Stimulated activated naive B cell treated with anti-CD40 and anti-IgM and Interleukin-4, amounts not matched to agents 10 μg/mL and 1 μg/mL and 100 μg/mL, for 72 hours (primary cell): Measurements from ENCODE around the gene IL22.
A peak's percentile ranks its signal among the peaks of the same experiment; 100 is the strongest.

Source experiments
- ATAC-seq, 2 donors: fragments of 150-1000 bp; cut with Tn5 transposase; replicated peaks; 2 replicates each; pipeline ENCODE4 v1.10.0; 2021; ENCODE audit warnings: moderate library complexity in 1 of 2
- DNase-seq: peaks from one replicate; pipeline ENCODE4 v3.0.0; 2021
- H3K27ac Mint-ChIP-seq: one replicate; pipeline ENCODE4 v1.8.0; 2022; ENCODE audit warnings: mild to moderate bottlenecking, mixed read lengths
- H3K27me3 Mint-ChIP-seq, 2 donors: one replicate each; pipeline ENCODE4 v1.8.0; 2022; ENCODE audit warnings: mixed read lengths in 2 of 2
- H3K36me3 Mint-ChIP-seq, 2 donors: one replicate each; pipeline ENCODE4 v1.8.0; 2022; ENCODE audit warnings: mixed read lengths in 2 of 2, mild to moderate bottlenecking in 1 of 2
- H3K4me1 Mint-ChIP-seq, 2 donors: one replicate each; pipeline ENCODE4 v1.8.0; 2022; ENCODE audit warnings: mixed read lengths in 2 of 2, mild to moderate bottlenecking in 1 of 2
- H3K4me3 Mint-ChIP-seq, 2 donors: one replicate each; pipeline ENCODE4 v1.8.0; 2022; ENCODE audit warnings: mild to moderate bottlenecking in 2 of 2, mixed read lengths in 2 of 2, moderate library complexity in 1 of 2
- H3K9me3 Mint-ChIP-seq, 2 donors: one replicate each; pipeline ENCODE4 v1.8.0; 2022; ENCODE audit warnings: mixed read lengths in 2 of 2, mild to moderate bottlenecking in 1 of 2

The IL22 gene, protein sequence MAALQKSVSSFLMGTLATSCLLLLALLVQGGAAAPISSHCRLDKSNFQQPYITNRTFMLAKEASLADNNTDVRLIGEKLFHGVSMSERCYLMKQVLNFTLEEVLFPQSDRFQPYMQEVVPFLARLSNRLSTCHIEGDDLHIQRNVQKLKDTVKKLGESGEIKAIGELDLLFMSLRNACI

DNA sequence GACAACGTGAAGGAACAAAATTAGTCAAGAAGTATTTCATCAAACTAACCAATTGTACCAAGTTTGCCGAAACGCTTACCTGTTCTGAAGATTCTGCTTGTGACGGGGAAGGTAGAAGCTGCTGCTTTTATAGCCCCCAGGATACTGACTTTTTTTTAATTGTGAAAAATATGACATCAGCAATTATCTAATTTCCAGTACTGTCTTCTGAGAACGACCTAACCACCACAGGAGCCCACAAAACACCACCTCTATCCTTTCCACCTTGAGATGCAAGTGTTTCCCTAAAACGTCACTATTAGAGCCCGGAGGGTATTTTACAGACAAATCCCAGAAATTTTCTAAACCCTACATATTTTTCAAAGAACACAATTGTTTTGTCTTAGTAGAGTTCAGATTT is at the start of gene IL22:
TSS of gene IL22 (minus strand) at position 101 of the 400 bp plus-strand sequence. CDS start 156 bp downstream, outside the sequence.
- Mint-ChIP-seq H3K36me3 (no peaks in the 10 kb centered on the region), H3K27me3 (peaks cover 15 to 17% of the 10 kb centered on the region in 2 donors), H3K4me1 (no peaks in the 10 kb centered on the region), H3K27ac (no peak within 1 kb of the TSS), H3K9me3 (no peaks in the 10 kb centered on the region), H3K4me3 (no peak within 1 kb of the TSS)
- DNase-seq (no peak), ATAC-seq (no peak)

DNA sequence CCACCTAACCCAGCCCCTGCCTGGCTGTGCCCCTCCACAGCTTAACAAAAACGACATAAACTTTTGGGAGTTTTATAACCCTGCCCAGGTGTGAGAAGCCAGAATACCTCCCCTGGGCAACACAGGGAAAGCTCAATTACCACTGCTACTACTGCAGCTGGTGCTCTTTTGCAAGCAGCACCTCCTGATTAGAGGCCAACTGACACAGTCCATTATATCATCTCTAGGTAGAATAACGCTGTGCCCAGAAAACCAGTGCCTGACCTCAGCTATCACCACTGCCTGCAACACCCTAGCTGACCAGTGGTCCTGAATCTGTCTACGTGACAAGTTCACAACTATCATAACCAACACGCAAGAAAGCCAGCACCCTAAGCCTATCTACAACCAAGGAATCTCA is 44.5 kb upstream of the IL22 start:
- H3K27ac Mint-ChIP-seq, result no peak overlapping the region
- DNase-seq, result no peak
- H3K4me1 Mint-ChIP-seq, result peaks cover 3 to 12% of the 10 kb centered on the region in 2 donors
- H3K27me3 Mint-ChIP-seq, result no peaks in the 10 kb centered on the region
- no peak for ATAC-seq
- peaks cover 0 to 2% of the 10 kb centered on the region in 2 donors for H3K9me3 Mint-ChIP-seq
- peaks cover 38 to 57% of the 10 kb centered on the region in 2 donors for H3K36me3 Mint-ChIP-seq
- no peak overlapping the region for H3K4me3 Mint-ChIP-seq

DNA sequence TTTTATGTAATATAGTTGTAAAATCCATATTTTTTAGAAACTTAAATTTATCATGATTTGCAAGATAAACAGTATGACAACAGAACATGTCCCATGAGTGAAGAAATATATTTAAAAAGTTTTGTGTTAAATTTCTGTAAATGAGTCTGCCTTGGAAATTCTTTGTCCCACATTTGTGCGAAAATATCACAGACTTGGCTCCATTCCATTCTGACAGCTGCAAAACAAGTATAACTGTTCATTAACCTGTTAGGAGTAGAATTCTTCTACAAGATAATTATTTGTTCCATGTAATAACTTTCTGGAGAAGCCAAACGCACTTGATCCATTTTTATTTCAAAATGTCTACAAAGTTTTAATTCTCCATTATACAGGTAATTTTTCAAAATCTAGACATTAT is 40.8 kb upstream of the IL22 start:
- ATAC-seq (no peak), DNase-seq (no peak)
- Mint-ChIP-seq H3K36me3 (peaks cover 10 to 20% of the 10 kb centered on the region in 2 donors), H3K27me3 (no peaks in the 10 kb centered on the region), H3K4me3 (no peak overlapping the region), H3K9me3 (peaks cover 0 to under 1% of the 10 kb centered on the region in 2 donors), H3K27ac (no peak overlapping the region), H3K4me1 (peaks cover 3 to 8% of the 10 kb centered on the region in 2 donors)

DNA sequence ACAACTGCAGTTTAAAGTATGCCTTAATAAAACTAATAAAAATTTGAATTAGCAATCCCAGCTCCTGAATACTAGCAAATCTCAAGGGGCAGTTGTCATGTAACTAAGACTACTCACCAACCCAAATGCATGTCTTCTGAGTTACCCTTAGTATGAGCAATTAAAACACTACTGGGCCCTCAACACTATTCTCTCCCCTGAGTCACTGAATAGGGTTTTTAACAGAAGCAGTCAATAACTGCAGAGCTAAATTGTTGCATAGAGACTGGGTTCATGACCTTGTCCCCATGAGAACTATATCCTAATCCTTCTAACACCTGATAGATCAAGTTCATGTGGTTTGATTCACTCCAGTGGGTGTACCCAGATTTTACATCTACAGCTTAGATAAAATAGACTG is 39.9 kb upstream of the IL22 start:
- no peak for DNase-seq
- Mint-ChIP-seq H3K27ac (no peak overlapping the region), H3K4me3 (no peak overlapping the region), H3K27me3 (no peaks in the 10 kb centered on the region), H3K36me3 (peaks cover 4 to 13% of the 10 kb centered on the region in 2 donors), H3K9me3 (no peaks in the 10 kb centered on the region), H3K4me1 (no peaks in the 10 kb centered on the region)
- ATAC-seq, result no peak

DNA sequence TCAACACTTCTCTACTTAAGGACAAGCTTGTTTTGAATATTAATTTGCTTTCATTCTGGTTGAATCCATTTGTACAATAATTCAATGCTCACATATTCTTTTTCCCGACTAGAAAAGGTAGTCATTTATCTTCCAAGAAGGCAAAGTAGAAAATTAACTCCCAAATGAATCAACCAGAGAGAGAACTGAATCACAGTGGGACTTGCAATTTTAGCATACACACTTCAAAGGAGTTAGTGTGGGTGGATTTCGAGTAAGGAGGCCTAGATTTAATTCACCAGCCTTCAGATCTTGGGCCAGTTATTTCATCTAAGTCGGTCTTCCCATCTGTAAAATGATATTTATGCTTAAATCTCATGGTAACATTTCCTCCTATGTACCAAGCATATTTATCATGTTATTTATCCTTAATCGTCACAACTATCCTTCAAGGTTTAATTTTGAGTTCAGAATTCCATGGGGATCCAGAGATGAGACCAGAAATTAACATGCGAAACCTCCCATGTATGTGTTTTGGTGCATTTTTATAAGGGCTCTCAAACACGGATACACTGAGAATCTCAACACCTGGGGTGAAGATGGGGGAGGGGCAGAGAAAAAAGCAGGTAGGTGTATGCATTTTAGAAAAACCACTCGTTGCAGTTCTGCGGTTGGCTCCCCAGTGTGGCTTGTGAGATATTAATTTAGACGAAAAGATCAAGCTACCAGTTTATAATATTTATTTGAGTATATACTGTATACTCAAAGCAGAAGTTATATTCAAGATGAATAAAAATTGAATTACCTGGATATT is 38.9 kb upstream of the IL22 start:
- H3K27ac Mint-ChIP-seq, result no peak overlapping the region
- ATAC-seq, result no peak
- H3K9me3 Mint-ChIP-seq, result peaks cover 0 to 1% of the 10 kb centered on the region in 2 donors
- H3K4me3 Mint-ChIP-seq, result no peak overlapping the region
- no peaks in the 10 kb centered on the region for H3K27me3 Mint-ChIP-seq
- no peaks in the 10 kb centered on the region for H3K4me1 Mint-ChIP-seq
- DNase-seq, result no peak
- peaks cover 4 to 7% of the 10 kb centered on the region in 2 donors for H3K36me3 Mint-ChIP-seq

DNA sequence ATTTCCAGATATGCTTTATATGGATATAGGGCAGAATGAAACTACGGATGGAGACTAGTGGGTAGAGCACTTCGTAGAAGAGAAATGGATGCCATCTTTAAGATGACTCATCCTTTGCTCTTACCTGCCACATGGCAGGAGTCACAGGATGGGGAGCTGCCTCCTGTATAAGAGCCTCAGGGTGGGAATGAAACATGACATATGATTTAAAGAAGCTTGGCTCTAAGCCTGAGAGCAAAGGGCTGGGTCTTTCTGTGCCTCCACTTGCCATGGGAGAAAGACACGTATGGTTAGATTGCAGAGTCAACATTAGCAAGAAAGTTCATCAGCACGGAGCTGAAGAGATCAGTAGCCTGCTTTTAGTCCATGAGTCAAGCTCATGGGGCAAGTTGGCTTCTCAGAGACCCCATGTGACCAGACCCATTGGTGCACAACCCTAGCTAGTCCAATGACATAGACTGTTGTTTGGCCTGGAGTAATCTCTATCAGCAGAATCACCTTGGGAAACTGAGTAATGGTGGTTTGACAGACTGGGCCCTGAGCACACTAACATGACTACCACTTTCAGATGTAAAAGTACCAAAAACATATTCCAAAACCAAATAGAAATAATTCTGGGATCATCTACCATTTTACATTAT is 38.1 kb upstream of the IL22 start:
- H3K27me3 Mint-ChIP-seq, result no peaks in the 10 kb centered on the region
- ATAC-seq (no peak), DNase-seq (no peak)
- no peak overlapping the region for H3K27ac Mint-ChIP-seq
- H3K4me3 Mint-ChIP-seq, result no peak overlapping the region
- peaks cover 0 to 1% of the 10 kb centered on the region in 2 donors for H3K9me3 Mint-ChIP-seq
- H3K4me1 Mint-ChIP-seq, result no peaks in the 10 kb centered on the region
- H3K36me3 Mint-ChIP-seq, result peaks cover 2 to 3% of the 10 kb centered on the region in 2 donors

DNA sequence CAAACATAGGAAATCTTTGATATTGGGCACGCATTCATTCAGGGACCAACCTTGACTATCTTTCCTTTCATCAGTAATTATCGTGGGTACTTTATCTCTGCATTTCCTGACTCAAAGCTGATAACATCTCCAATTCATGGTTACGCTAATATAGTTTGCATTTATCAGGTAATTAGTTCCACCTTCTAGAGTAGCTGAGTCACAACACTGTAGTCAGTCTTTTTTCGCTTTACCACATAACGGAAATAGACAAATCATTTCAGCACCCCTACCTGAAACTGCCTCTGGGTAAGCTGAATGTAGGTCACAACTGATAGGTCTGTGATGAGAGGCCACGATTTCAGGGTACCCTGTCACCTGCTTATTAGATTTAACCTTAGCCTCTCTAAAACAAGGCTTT is 36.7 kb upstream of the IL22 start:
- no peaks in the 10 kb centered on the region for H3K27me3 Mint-ChIP-seq
- H3K4me3 Mint-ChIP-seq, result no peak overlapping the region
- ATAC-seq (peak in 1 of 2 donors; percentile 42), DNase-seq (no peak)
- peaks cover 2 to 3% of the 10 kb centered on the region in 2 donors for H3K36me3 Mint-ChIP-seq
- H3K4me1 Mint-ChIP-seq, result no peaks in the 10 kb centered on the region
- no peak overlapping the region for H3K27ac Mint-ChIP-seq
- peaks cover 0 to 1% of the 10 kb centered on the region in 2 donors for H3K9me3 Mint-ChIP-seq

DNA sequence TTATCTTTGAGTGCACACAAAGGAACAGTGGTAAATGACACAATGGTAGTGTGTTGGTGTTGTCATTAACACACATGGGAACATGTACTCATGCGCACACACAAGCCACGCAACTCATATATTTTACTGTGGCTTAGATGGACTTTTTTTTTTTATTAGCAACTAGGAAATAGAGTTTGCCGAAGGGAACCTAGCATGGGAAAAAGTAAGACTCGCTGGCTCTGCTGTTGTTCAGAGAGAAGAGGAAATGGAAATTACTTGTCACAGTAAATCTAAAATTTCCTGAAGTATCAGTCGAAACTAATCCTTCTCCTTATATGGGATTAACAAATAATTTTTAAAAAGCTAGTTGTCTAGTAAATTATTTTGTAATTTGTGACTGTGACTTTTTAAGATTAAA is 33.7 kb upstream of the IL22 start:
- DNase-seq, result no peak
- H3K4me3 Mint-ChIP-seq, result no peak overlapping the region
- peaks cover 0 to 4% of the 10 kb centered on the region in 2 donors for H3K27me3 Mint-ChIP-seq
- no peak overlapping the region for H3K27ac Mint-ChIP-seq
- no peaks in the 10 kb centered on the region for H3K36me3 Mint-ChIP-seq
- H3K9me3 Mint-ChIP-seq, result peaks cover 0 to 1% of the 10 kb centered on the region in 2 donors
- no peak for ATAC-seq
- no peaks in the 10 kb centered on the region for H3K4me1 Mint-ChIP-seq

DNA sequence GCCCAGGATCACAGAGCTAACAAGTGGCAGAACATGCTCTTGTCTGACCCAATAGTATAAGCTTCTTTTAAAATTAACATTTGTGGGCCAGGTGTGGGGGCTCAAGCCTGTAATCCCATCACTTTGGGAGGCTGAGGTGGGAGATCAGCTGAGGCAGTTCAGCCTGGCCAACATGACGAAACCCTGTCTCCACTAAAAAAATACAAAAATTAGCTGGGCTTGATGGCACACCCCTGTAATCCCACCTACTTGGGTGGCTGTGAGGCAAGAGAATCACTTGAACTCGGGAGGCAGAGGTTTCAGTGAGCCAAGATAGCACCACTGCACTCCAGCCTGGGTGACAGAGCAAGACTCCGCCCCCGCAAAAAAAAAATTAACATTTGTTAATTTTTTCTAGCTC is 33.0 kb upstream of the IL22 start:
- no peaks in the 10 kb centered on the region for H3K36me3 Mint-ChIP-seq
- no peaks in the 10 kb centered on the region for H3K4me1 Mint-ChIP-seq
- no peak overlapping the region for H3K4me3 Mint-ChIP-seq
- no peak overlapping the region for H3K27ac Mint-ChIP-seq
- DNase-seq, result no peak
- peaks cover 0 to 1% of the 10 kb centered on the region in 2 donors for H3K9me3 Mint-ChIP-seq
- H3K27me3 Mint-ChIP-seq, result peaks cover 0 to 4% of the 10 kb centered on the region in 2 donors
- ATAC-seq, result no peak

DNA sequence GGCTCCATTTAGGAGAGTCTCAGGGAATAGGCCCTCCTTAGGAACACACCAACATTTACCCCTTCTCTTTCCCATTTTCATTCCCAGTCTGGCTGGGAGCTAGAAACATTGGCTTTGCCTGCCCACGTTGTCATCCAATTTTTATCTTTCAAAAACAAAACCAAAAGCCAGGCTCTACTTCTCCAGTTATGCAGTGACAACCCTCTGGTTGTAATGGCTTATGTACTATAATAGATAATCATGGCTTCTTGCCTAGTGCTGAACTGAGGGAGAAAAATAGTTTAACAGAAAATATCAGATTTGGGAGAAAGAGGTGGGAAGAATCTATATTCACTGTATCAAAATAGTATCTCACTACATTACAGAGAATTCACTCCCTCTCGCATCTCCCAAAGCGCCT is 32.1 kb upstream of the IL22 start:
- no peak for ATAC-seq
- no peak overlapping the region for H3K4me3 Mint-ChIP-seq
- no peaks in the 10 kb centered on the region for H3K36me3 Mint-ChIP-seq
- peaks cover 0 to 4% of the 10 kb centered on the region in 2 donors for H3K27me3 Mint-ChIP-seq
- no peak for DNase-seq
- no peak overlapping the region for H3K27ac Mint-ChIP-seq
- no peaks in the 10 kb centered on the region for H3K4me1 Mint-ChIP-seq
- H3K9me3 Mint-ChIP-seq, result peaks cover 0 to 1% of the 10 kb centered on the region in 2 donors

DNA sequence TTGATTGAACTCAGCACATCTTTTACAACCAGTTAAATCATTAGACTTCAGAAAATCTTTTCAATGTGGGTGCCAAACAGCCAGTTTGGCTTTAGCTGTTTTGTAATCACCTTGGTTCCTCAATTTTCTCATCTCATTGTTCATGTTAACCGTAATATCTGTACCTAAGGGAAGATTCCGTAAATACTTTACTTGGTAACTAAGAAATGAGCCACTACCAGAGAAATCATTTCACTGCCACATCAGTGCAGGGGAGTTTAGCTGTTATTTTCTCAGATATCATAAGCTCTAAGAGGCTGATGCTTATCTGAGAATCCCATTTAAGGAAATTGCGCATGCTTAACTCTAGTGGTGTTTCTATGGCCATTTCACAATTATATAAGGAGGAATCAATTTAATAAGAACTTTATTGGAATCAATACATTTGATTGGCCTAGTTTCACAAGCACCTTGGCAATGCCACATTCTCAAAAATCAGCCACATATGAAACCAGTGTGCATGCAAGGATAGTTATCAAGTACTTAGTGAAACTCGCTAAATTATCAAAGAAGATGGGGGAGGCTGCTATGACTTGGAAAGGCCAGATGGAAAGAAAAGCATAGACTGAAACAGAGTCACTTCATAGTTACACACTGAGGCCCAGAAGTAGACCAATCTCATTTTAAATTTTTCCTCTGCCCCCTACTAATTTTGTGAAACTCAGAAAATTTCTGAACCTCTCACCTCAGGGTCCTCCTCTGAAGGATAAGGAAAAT is 28.1 kb upstream of the IL22 start:
- Mint-ChIP-seq H3K36me3 (no peaks in the 10 kb centered on the region), H3K9me3 (no peaks in the 10 kb centered on the region), H3K27ac (no peak overlapping the region), H3K27me3 (peaks cover 0 to 4% of the 10 kb centered on the region in 2 donors), H3K4me1 (peaks cover 0 to 2% of the 10 kb centered on the region in 2 donors), H3K4me3 (no peak overlapping the region)
- DNase-seq (no peak), ATAC-seq (no peak)

DNA sequence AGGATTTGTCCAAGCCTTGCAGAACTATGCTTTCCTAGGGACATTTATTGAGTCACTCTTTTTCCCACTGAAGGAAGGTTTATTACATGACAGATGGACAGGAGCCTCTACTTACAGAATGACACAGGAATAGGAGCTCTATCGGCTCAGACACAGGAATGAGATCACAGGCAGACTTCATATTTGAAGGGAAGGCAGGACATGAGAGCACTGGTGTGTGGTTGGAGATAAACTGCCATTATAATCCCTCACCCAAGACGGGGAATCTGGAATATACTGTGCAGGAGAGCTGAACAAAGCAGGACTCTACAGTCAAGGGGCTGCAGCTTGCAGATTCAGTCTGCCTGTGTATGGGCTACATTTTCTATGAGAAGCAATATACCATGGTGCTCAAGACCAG is 26.8 kb upstream of the IL22 start:
- Mint-ChIP-seq H3K36me3 (no peaks in the 10 kb centered on the region), H3K4me1 (peaks cover 0 to 2% of the 10 kb centered on the region in 2 donors), H3K9me3 (no peaks in the 10 kb centered on the region), H3K27me3 (peaks cover 0 to 4% of the 10 kb centered on the region in 2 donors), H3K27ac (no peak overlapping the region), H3K4me3 (no peak overlapping the region)
- no peak for ATAC-seq
- DNase-seq, result no peak

DNA sequence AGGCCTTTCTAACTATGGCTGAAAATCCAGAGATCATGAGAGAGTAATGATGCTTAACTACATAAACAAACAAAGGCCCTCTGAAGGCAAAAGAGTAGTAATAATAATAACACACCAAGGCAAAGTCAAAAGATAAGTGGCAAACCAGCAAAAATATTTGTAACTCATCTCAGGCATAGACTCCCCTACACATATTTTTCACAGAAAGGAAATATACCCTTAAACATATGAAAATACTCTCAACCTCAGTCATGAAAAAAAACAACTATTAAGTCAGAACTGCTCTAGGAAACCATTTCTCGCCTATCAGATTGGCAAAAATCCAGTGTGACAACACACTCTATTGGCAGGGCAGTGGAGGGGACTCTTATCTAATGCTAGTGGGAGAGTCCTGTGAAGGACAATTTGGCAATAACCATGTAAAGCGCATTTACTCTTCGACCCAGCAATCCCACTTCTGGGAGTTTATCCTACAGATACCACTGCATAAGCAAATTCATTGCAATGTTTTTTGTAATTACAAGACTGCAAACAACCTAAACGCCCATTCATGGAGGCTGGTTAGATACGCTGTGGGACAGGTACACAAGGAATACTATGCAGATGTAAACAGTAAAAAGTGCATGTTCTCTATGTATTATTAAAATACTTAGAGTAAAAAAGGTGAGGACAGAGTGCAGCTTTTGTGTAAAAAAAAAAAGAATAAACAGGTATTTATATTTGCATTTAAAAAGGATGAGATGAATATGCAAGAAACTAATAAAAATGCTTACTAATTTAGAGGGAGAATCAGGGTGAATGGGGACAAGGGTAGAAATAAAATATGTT is 26.0 kb upstream of the IL22 start:
- peaks cover 0 to 2% of the 10 kb centered on the region in 2 donors for H3K4me1 Mint-ChIP-seq
- ATAC-seq, result no peak

More for the DNA sequence above, 26.0 kb upstream of the IL22 start:
- DNase-seq, result no peak
- Mint-ChIP-seq H3K27ac (no peak overlapping the region), H3K9me3 (no peaks in the 10 kb centered on the region), H3K36me3 (no peaks in the 10 kb centered on the region), H3K27me3 (peaks cover 0 to 4% of the 10 kb centered on the region in 2 donors), H3K4me3 (no peak overlapping the region)
